Thyroid gland (tissue), 4 donors: ENCODE measurements around the gene MMP11. TPM values are rescaled to one million over a fixed set of nuclear protein-coding genes. Genes with fewer than 3 reads are reported as not detected.
"Not testable (repeated sequence)": the region's sequence is repeated elsewhere in the genome, so short reads cannot be mapped to it uniquely, and the experiment has no call there.

ENCODE experiments used
- DNase-seq, 2 donors: peaks; one replicate each; pipeline ENCODE4 v3.0.0-alpha.2; 2019
- H3K27ac ChIP-seq, 3 donors: fragments of 200-600 bp; sonication (generic); 1 replicate in 2 of 3; 2 replicates in 1 of 3; pipeline ENCODE4 v1.5.1; 2016 to 2019; ENCODE audit warnings: mild to moderate bottlenecking in 1 of 3, moderate library complexity in 1 of 3
- H3K27me3 ChIP-seq: fragments of 200-600 bp; sonication (generic); one replicate; pipeline ENCODE4 v1.5.1; 2019
- H3K36me3 ChIP-seq, 2 donors: fragments of 200-600 bp; sonication (generic); one replicate each; pipeline ENCODE4 v1.5.1; 2016 to 2019
- H3K4me1 ChIP-seq, 2 donors: fragments of 200-600 bp; sonication (generic); one replicate each; pipeline ENCODE4 v1.5.1; 2017 to 2019
- H3K4me3 ChIP-seq, 3 donors: fragments of 200-600 bp; sonication (generic); replicated peaks in 1 of 3; 1 replicate in 2 of 3; 2 replicates in 1 of 3; pipeline ENCODE4 v1.5.1; 2016; ENCODE audit warnings: mild to moderate bottlenecking in 1 of 3
- H3K9me3 ChIP-seq: fragments of 200-600 bp; sonication (generic); one replicate; pipeline ENCODE4 v1.5.1; 2017
- POLR2A ChIP-seq, 2 donors: fragments of 450-650 bp; IDR thresholded peaks; one replicate each; pipeline ENCODE4 v1.6.1; 2017; ENCODE audit warnings: antibody characterized with exemption in 2 of 2, mild to moderate bottlenecking in 2 of 2, moderate library complexity in 1 of 2
- WGBS, 2 donors: methylation state at CpG; one replicate each; pipeline ENCODE4 v1.1.5; 2017; 5-methylcytosine and 5-hydroxymethylcytosine counted together
- intact Hi-C: fragments of 100-400 bp; cut with DNase I; formaldehyde crosslinking; loops from one replicate; pipeline ENCODE4 v1.15.1; 2023
- total RNA-seq, 4 donors: library from RNA; depleted of rRNA; stranded (reverse); fragments of >200 nt; gene quantifications; one replicate each; pipeline ENCODE4 v1.2.3, GENCODE V29; 2016
- TF ChIP-seq, protein P1 (sequence below), 6 experiments: fragments of 200-600 bp in 3 of 6; fragments of 450-650 bp in 3 of 6; sonication (generic) in 3 of 6; IDR thresholded peaks; one replicate each; pipeline ENCODE4 v1.5.1; 2016 to 2019; ENCODE audit warnings: antibody characterized with exemption in 6 of 6, mild to moderate bottlenecking in 2 of 6, inconsistent platforms in 1 of 6, moderate library complexity in 1 of 6

MMP11 gene, protein sequence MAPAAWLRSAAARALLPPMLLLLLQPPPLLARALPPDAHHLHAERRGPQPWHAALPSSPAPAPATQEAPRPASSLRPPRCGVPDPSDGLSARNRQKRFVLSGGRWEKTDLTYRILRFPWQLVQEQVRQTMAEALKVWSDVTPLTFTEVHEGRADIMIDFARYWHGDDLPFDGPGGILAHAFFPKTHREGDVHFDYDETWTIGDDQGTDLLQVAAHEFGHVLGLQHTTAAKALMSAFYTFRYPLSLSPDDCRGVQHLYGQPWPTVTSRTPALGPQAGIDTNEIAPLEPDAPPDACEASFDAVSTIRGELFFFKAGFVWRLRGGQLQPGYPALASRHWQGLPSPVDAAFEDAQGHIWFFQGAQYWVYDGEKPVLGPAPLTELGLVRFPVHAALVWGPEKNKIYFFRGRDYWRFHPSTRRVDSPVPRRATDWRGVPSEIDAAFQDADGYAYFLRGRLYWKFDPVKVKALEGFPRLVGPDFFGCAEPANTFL
- 1 to 10 TPM in 3 of 4 donors, under 1 TPM in 1; 0.38 to 2.3 (median 1.7) TPM for total RNA-seq

DNA sequence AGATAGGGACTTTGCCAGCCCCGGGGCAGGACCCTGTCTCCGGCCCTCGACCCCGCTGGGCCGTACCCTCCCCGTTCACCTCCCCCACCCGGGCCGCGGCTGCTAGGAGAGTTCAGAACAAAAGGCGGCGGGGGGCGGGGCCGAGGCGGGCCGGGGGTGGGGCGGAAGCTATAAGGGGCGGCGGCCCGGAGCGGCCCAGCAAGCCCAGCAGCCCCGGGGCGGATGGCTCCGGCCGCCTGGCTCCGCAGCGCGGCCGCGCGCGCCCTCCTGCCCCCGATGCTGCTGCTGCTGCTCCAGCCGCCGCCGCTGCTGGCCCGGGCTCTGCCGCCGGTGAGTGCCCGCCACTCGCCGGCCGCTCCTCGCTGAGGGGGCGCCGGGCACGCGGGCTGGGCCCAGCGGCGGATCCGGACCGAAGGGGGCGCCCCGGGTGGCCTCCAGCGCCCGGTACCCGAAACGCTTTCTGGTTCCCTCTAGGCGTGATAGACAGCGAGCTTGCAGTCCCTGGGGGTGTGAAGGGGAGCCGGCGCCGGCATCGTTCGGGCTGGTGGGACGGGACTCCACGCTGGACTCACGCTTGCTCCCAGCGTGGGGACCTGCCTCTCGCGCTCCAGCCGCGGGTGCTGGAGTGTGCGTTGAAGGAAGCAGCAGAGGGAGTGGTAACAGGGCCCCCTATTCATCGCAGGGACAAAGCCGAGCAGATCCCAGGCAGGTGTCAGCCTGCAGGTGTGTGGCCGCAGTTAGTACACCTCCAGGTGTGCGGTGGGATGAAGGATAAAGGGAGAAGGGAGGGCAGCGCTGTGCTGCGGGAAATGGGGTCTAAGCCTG, at the start of gene MMP11:
Gene MMP11, plus strand, starts transcription at position 201 of the 825 bp plus-strand sequence. Its CDS starts 22 bp downstream, at position 223.
- peaks cover 8 to 18% of the 10 kb centered on the region in 2 donors for H3K4me1 ChIP-seq
- H3K27ac ChIP-seq, result no peak within 1 kb of the TSS
- TF ChIP-seq, protein P1, sequence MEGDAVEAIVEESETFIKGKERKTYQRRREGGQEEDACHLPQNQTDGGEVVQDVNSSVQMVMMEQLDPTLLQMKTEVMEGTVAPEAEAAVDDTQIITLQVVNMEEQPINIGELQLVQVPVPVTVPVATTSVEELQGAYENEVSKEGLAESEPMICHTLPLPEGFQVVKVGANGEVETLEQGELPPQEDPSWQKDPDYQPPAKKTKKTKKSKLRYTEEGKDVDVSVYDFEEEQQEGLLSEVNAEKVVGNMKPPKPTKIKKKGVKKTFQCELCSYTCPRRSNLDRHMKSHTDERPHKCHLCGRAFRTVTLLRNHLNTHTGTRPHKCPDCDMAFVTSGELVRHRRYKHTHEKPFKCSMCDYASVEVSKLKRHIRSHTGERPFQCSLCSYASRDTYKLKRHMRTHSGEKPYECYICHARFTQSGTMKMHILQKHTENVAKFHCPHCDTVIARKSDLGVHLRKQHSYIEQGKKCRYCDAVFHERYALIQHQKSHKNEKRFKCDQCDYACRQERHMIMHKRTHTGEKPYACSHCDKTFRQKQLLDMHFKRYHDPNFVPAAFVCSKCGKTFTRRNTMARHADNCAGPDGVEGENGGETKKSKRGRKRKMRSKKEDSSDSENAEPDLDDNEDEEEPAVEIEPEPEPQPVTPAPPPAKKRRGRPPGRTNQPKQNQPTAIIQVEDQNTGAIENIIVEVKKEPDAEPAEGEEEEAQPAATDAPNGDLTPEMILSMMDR (IDR thresholded peaks at IDR 0.05), result no peak
- TF ChIP-seq POLR2A (IDR thresholded peaks at IDR 0.05), result no peak
- peak within 1 kb of the TSS in 2 of 3 donors; percentile 32 to 35 for H3K4me3 ChIP-seq
- no peaks in the 10 kb centered on the region for H3K9me3 ChIP-seq
- no peaks in the 10 kb centered on the region for H3K36me3 ChIP-seq
- 16 to 25% methylated on average over 13 to 20 of the region's 79 CpGs for WGBS, 2 donors
- no peaks in the 10 kb centered on the region for H3K27me3 ChIP-seq
- intact Hi-C loops, result no loop called here
- DNase-seq, result peak; percentile 50 to 58

DNA sequence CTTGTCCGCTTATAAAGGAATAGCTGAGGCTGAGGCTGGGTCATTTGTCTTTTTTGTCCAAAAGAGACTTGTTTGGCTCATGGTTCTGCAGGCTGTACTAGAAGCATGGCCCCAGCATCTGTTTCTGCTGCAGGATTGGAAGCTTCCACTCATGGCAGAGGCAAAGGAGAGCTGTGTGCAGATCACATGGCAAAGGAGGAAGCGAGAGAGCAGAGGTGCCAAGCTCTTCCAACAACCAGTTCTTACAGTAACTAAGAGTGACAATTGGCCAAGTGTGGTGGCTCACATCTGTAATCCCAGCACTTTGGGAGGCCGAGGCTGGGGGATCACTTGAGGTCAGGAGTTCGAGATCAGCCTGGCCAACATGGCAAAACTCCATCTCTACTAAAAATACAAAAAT, 44.5 kb upstream of the MMP11 start:
- H3K36me3 ChIP-seq, H3K27me3 ChIP-seq, H3K4me1 ChIP-seq, intact Hi-C loops, H3K4me3 ChIP-seq, H3K27ac ChIP-seq, H3K9me3 ChIP-seq, DNase-seq: not testable (repeated sequence)
- WGBS, 2 donors, result 59 to 77% methylated on average over 3 to 4 of the region's 4 CpGs

DNA sequence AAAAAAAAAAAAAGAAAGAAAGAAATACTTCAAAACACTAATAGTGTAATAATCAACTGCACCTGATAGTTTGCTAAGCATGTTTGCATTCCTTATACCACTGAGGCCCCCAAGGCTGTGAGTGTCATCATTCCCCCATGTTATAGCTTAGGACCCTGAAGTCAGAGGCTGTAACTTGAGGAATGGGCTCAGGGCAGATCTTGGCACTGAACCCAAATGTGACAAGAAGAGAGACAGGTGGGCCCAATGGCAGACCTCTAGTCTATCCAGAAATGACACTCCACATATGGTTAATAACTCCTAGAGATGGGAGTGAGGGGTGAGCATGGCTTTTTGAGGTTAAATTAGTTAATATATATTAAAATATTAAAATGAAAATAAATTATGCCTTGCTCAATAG, 35.0 kb upstream of the MMP11 start:
- Histone ChIP-seq H3K27me3 (no peaks in the 10 kb centered on the region), H3K27ac (no peak overlapping the region), H3K36me3 (no peaks in the 10 kb centered on the region), H3K4me1 (no peaks in the 10 kb centered on the region), H3K4me3 (no peak overlapping the region), H3K9me3 (no peaks in the 10 kb centered on the region)
- no peak for DNase-seq
- TF ChIP-seq, protein P1 (IDR thresholded peaks at IDR 0.05), result no peak
- intact Hi-C loops, result no loop called here

DNA sequence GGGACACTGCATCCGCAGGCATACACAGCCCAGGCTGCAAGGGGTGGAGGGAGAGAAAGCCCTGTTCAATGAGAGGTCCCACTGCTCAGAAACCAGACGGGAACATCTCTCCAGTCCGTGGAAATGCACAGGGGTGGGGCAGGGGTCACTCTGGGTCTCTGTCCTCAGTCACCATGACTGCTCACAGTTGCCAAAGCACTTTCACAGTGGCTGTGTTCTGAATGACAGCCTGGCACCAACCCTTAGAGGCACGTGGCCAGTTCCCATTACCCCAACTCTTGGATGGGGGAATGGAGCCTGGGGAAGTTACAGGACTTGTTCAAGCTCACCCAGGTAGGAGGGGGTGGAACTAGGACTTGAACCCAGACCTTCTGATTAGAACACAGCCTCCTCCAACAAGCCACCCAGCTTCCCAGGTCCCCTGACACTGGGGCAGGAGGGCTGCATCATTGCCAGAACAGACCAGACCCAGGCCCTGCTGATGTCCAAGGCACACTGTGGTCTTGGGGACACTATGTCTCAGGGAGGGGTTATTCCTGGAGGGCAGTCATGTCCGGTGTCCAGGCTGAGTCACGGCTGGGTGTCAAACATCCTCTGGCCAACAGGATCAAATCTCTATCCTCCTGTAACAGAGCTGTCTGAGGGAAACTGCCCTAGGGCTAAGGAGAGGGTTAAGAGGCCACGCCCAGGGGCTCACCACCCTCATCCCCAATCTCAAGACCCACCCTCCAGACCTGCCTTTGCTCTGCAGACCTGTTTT, 30.0 kb upstream of the MMP11 start:
- no peaks in the 10 kb centered on the region for H3K9me3 ChIP-seq
- no peaks in the 10 kb centered on the region for H3K4me1 ChIP-seq
- no peak overlapping the region for H3K27ac ChIP-seq
- WGBS, 2 donors, result 60 to 61% methylated on average over 6 to 7 of the region's 7 CpGs
- no peak overlapping the region for H3K4me3 ChIP-seq
- intact Hi-C loops, result no loop called here
- DNase-seq, result peak; percentile 41 to 47
- peaks cover 13 to 18% of the 10 kb centered on the region in 2 donors for H3K36me3 ChIP-seq
- H3K27me3 ChIP-seq, result no peaks in the 10 kb centered on the region
- TF ChIP-seq POLR2A (IDR thresholded peaks at IDR 0.05), result no peak
- TF ChIP-seq, protein P1 (IDR thresholded peaks at IDR 0.05), result no peak

DNA sequence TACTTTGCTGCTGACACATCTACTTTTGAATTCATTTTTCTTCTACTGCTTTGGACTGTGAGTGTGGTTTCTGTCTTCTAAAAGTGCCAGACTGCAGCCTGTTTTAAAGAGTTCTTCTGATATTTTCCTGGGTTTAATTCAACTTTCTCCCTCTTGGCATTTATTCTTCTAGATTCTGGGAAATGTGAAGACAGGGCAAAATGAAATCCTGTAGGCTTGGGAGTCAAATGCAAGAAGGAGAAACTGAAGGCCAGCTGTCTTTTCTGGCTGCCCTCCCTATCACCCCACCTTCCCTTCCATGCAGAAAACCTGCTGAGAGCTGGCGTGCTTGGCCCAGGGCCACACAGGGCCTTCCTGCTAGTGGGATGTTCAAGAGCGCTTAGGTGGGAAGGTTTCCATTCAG, 29.3 kb upstream of the MMP11 start:
- H3K4me3 ChIP-seq, result no peak overlapping the region
- intact Hi-C loops, result no loop called here
- no peaks in the 10 kb centered on the region for H3K4me1 ChIP-seq
- no peak overlapping the region for H3K27ac ChIP-seq
- peaks cover 13 to 18% of the 10 kb centered on the region in 2 donors for H3K36me3 ChIP-seq
- 95 to 100% methylated on average over 2 of the region's 2 CpGs for WGBS, 2 donors
- H3K27me3 ChIP-seq, result no peaks in the 10 kb centered on the region
- DNase-seq, result no peak
- H3K9me3 ChIP-seq, result no peaks in the 10 kb centered on the region
- TF ChIP-seq, protein P1 (IDR thresholded peaks at IDR 0.05), result no peak
- no peak for TF ChIP-seq POLR2A (IDR thresholded peaks at IDR 0.05)
